Measurements from ENCODE around the gene CAST. TPM values are rescaled to one million over a fixed set of nuclear protein-coding genes. Genes with fewer than 3 reads are reported as not detected.

The CAST gene
- total RNA-seq, 4 donors from 2014 or later = 324 to 489 (median 375) TPM

- peaks cover 5 to 97% (median 51%) of the 10 kb centered on the region in 3 donors for H3K36me3 ChIP-seq
- DNase-seq = no peak
- no peak for TF ChIP-seq CTCF (IDR thresholded peaks at IDR 0.05)
- no peak for TF ChIP-seq POLR2A (IDR thresholded peaks at IDR 0.05)
- intact Hi-C loops (cut with DNase I) = loop anchor here (10.0 kb wide), 1 partner anchor 409 kb away; no protein-coding TSS in a partner anchor
- no peak overlapping the region for H3K27ac ChIP-seq
- 91 to 93% methylated on average over 5 of the region's 5 CpGs for WGBS, 2 donors
- H3K9me3 ChIP-seq = no peaks in the 10 kb centered on the region
- no peak overlapping the region for H3K4me3 ChIP-seq
- H3K4me1 ChIP-seq = peaks cover 0 to 4% (median 0%) of the 10 kb centered on the region in 3 donors
- H3K27me3 ChIP-seq = no peaks in the 10 kb centered on the region
These were observed 93.7 kb downstream of the CAST start for GRCh38 chr5:96755851-96756250.

- TF ChIP-seq CTCF (IDR thresholded peaks at IDR 0.05) (no peak), POLR2A (IDR thresholded peaks at IDR 0.05) (no peak)
- no peak overlapping the region for H3K4me3 ChIP-seq
- H3K9me3 ChIP-seq = no peaks in the 10 kb centered on the region
- no peak for DNase-seq
- peaks cover 5 to 97% (median 47%) of the 10 kb centered on the region in 3 donors for H3K36me3 ChIP-seq
- no peaks in the 10 kb centered on the region for H3K27me3 ChIP-seq
- intact Hi-C loops (cut with DNase I) = loop anchor here (10.0 kb wide), 1 partner anchor 408 kb away; no protein-coding TSS in a partner anchor
- no peak overlapping the region for H3K27ac ChIP-seq
- H3K4me1 ChIP-seq = peaks cover 0 to 4% (median 0%) of the 10 kb centered on the region in 3 donors
- WGBS, 2 donors = 72% methylated on average over 3 of the region's 3 CpGs
These were observed 94.8 kb downstream of the CAST start for GRCh38 chr5:96756985-96757384.

GRCh38 chr5:96758621-96759020, 96.4 kb downstream of the CAST start:
- TF ChIP-seq POLR2A (IDR thresholded peaks at IDR 0.05) (no peak), CTCF (IDR thresholded peaks at IDR 0.05) (no peak)
- intact Hi-C loops (cut with DNase I) = loop anchor here (10.0 kb wide), 1 partner anchor 406 kb away; no protein-coding TSS in a partner anchor
- Histone ChIP-seq H3K27me3 (no peaks in the 10 kb centered on the region), H3K4me3 (no peak overlapping the region), H3K36me3 (peaks cover 5 to 100% (median 53%) of the 10 kb centered on the region in 3 donors), H3K4me1 (no peaks in the 10 kb centered on the region), H3K27ac (no peak overlapping the region), H3K9me3 (no peaks in the 10 kb centered on the region)
- WGBS, 2 donors = 82 to 88% methylated on average over 4 of the region's 4 CpGs
- no peak for DNase-seq

- intact Hi-C loops (cut with DNase I) = no loop called here
- no peak for DNase-seq
- TF ChIP-seq CTCF (IDR thresholded peaks at IDR 0.05) = no peak
- TF ChIP-seq POLR2A (IDR thresholded peaks at IDR 0.05) = no peak
- Histone ChIP-seq H3K4me1 (no peaks in the 10 kb centered on the region), H3K36me3 (peaks cover 14 to 100% (median 53%) of the 10 kb centered on the region in 3 donors), H3K27me3 (no peaks in the 10 kb centered on the region), H3K27ac (no peak overlapping the region), H3K4me3 (no peak overlapping the region), H3K9me3 (no peaks in the 10 kb centered on the region)
- 67 to 72% methylated on average over 4 of the region's 4 CpGs for WGBS, 2 donors
These were observed 99.4 kb downstream of the CAST start for GRCh38 chr5:96761618-96762017.

GRCh38 chr5:96763026-96763425, 100.8 kb downstream of the CAST start:
- Histone ChIP-seq H3K27ac (no peak overlapping the region), H3K36me3 (peaks cover 25 to 100% (median 57%) of the 10 kb centered on the region in 3 donors), H3K27me3 (no peaks in the 10 kb centered on the region), H3K9me3 (no peaks in the 10 kb centered on the region), H3K4me1 (no peaks in the 10 kb centered on the region), H3K4me3 (no peak overlapping the region)
- 72 to 77% methylated on average over 5 of the region's 5 CpGs for whole genome bisulfite sequencing, 2 donors
- intact Hi-C loops (cut with DNase I) = no loop called here
- no peak for TF ChIP-seq POLR2A (IDR thresholded peaks at IDR 0.05)
- TF ChIP-seq CTCF (IDR thresholded peaks at IDR 0.05) = no peak
- no peak for DNase-seq

Measured in esophagus squamous epithelium (tissue), 5 donors.